GM23338 (cell line): ENCODE results near the gene PPP1R13L. TPM values are rescaled to one million over a fixed set of nuclear protein-coding genes. Genes with fewer than 3 reads are reported as not detected.

Experiments used
- ATAC-seq: fragments of 200-7000 bp; cut with Tn5 transposase; 3 replicates; pipeline ENCODE4 v1.9.1; 2020
- DNase-seq: peaks from one replicate; pipeline ENCODE4 v3.0.0-alpha.2; 2015; ENCODE audit warnings: low spot score
- H2AFZ ChIP-seq: fragments of 200-600 bp; sonication (generic); 2 replicates; pipeline ENCODE4 v1.8.0; 2016; ENCODE audit warnings: antibody characterized with exemption, mild to moderate bottlenecking, moderate library complexity
- H3F3A ChIP-seq: fragments of 200-600 bp; sonication (generic); replicated peaks from 2 replicates; pipeline ENCODE4 v1.8.0; 2017; ENCODE audit warnings: antibody characterized with exemption, mixed run types, low read depth
- H3K27ac ChIP-seq: fragments of 200-600 bp; sonication (generic); 2 replicates; pipeline ENCODE4 v1.6.1; 2016; ENCODE audit warnings: low read depth
- H3K27me3 ChIP-seq: fragments of 200-600 bp; sonication (generic); 2 replicates; pipeline ENCODE4 v1.8.0; 2016; ENCODE audit warnings: mild to moderate bottlenecking, mixed run types, moderate library complexity; ENCODE audit not compliant: insufficient read depth
- H3K36me3 ChIP-seq: fragments of 200-600 bp; sonication (generic); 2 replicates; pipeline ENCODE4 v1.8.0; 2016; ENCODE audit warnings: mild to moderate bottlenecking; ENCODE audit not compliant: insufficient read depth
- H3K4me1 ChIP-seq: fragments of 200-600 bp; sonication (generic); 2 replicates; pipeline ENCODE4 v1.8.0; 2016; ENCODE audit warnings: mild to moderate bottlenecking, moderate library complexity; ENCODE audit not compliant: insufficient read depth
- H3K4me2 ChIP-seq: fragments of 200-600 bp; sonication (generic); 2 replicates; pipeline ENCODE4 v1.7.1; 2017; ENCODE audit warnings: mixed run types
- H3K4me3 ChIP-seq: fragments of 200-600 bp; sonication (generic); 2 replicates; pipeline ENCODE4 v1.6.1; 2016; ENCODE audit warnings: mixed run types
- H3K79me2 ChIP-seq: fragments of 200-600 bp; sonication (generic); replicated peaks from 2 replicates; pipeline ENCODE4 v1.8.0; 2017; ENCODE audit warnings: mild to moderate bottlenecking; ENCODE audit not compliant: insufficient read depth
- H3K9me2 ChIP-seq: fragments of 200-600 bp; sonication (generic); 2 replicates; pipeline ENCODE4 v1.8.0; 2017; ENCODE audit not compliant: insufficient read depth
- H4K20me1 ChIP-seq: fragments of 200-600 bp; sonication (generic); replicated peaks from 2 replicates; pipeline ENCODE4 v1.8.0; 2017; ENCODE audit warnings: mild to moderate bottlenecking; ENCODE audit not compliant: insufficient read depth
- H3K27ac Mint-ChIP-seq: 2 replicates; pipeline ENCODE4 v1.8.0; 2020; ENCODE audit warnings: inconsistent platforms, mild to moderate bottlenecking, moderate library complexity, mixed read lengths
- H3K27me3 Mint-ChIP-seq: 3 replicates; pipeline ENCODE4 v1.8.0; 2022; ENCODE audit warnings: low read depth, mild to moderate bottlenecking, moderate library complexity, mixed read lengths, inconsistent platforms; ENCODE audit not compliant: insufficient read depth, poor library complexity
- H3K36me3 Mint-ChIP-seq: 3 replicates; pipeline ENCODE4 v1.8.0; 2021; ENCODE audit warnings: low read depth, mild to moderate bottlenecking, inconsistent platforms, moderate library complexity, mixed read lengths
- H3K4me1 Mint-ChIP-seq: 3 replicates; pipeline ENCODE4 v1.8.0; 2020; ENCODE audit warnings: mild to moderate bottlenecking, inconsistent platforms, mixed read lengths
- H3K4me3 Mint-ChIP-seq: 3 replicates; pipeline ENCODE4 v1.8.0; 2021; ENCODE audit warnings: moderate library complexity, mild to moderate bottlenecking, inconsistent platforms, mixed read lengths
- H3K9me3 Mint-ChIP-seq: 3 replicates; pipeline ENCODE4 v1.8.0; 2020; ENCODE audit warnings: moderate library complexity, mild to moderate bottlenecking, inconsistent platforms, mixed read lengths
- CREB1 ChIP-seq: fragments of 250-450 bp; sonication (Bioruptor Pico); IDR thresholded peaks from 2 replicates; pipeline ENCODE4 v1.5.0; 2020; ENCODE audit warnings: low read depth, mild to moderate bottlenecking, moderate library complexity
- EZH2 ChIP-seq: fragments of 200-600 bp; sonication (generic); IDR thresholded peaks from one replicate; pipeline ENCODE4 v1.8.0; 2017; ENCODE audit warnings: antibody characterized with exemption, mild to moderate bottlenecking, low read depth; ENCODE audit not compliant: unreplicated experiment
- EZH2phosphoT487 ChIP-seq: fragments of 200-600 bp; sonication (generic); IDR thresholded peaks from one replicate; pipeline ENCODE4 v1.8.1; 2018; ENCODE audit warnings: antibody characterized with exemption; ENCODE audit not compliant: unreplicated experiment
- JUNB ChIP-seq: IDR thresholded peaks from one replicate; pipeline ENCODE4 v1.6.1; 2016; ENCODE audit warnings: antibody characterized with exemption; ENCODE audit not compliant: unreplicated experiment
- NANOG ChIP-seq: IDR thresholded peaks from 2 replicates; pipeline ENCODE4 v1.6.1; 2016; ENCODE audit warnings: antibody characterized with exemption, borderline replicate concordance
- POLR2AphosphoS5 ChIP-seq: IDR thresholded peaks from 2 replicates; pipeline ENCODE4 v1.6.1; 2016; ENCODE audit warnings: antibody characterized with exemption, low read depth
- STAT1 ChIP-seq: IDR thresholded peaks from one replicate; pipeline ENCODE4 v1.6.1; 2016; ENCODE audit warnings: antibody characterized with exemption; ENCODE audit not compliant: unreplicated experiment
- ZNF114 ChIP-seq: fragments of 250-450 bp; sonication (Bioruptor Pico); IDR thresholded peaks from 2 replicates; pipeline ENCODE4 v1.5.0; 2020; ENCODE audit warnings: mild to moderate bottlenecking, moderate library complexity
- ZNF331 ChIP-seq: fragments of 250-450 bp; sonication (Bioruptor Pico); IDR thresholded peaks from 2 replicates; pipeline ENCODE4 v1.5.0; 2020; ENCODE audit warnings: low read depth, mild to moderate bottlenecking, moderate library complexity
- polyA plus RNA-seq: library from polyadenylated mRNA; unstranded; fragments of >200 nt; fragmentation: Nextera tagmentation; extraction: Ambion mirVana; gene quantifications from 2 replicates; pipeline ENCODE4 v1.2.1, GENCODE V29; 2016
- total RNA-seq: library from RNA; depleted of rRNA; stranded (reverse); fragments of >200 nt; shearing (Covaris generic); gene quantifications from 2 replicates; pipeline ENCODE4 v1.2.3, GENCODE V29; 2014
- TF ChIP-seq, protein P1 (sequence below), 2 experiments: fragments of 200-600 bp in 1 of 2; sonication (generic) in 1 of 2; conservative IDR thresholded peaks; 2 replicates each; pipeline versions ENCODE4 v1.5.1 to v1.6.1; 2016 to 2017; ENCODE audit warnings: antibody characterized with exemption in 2 of 2, low read depth in 2 of 2, mild to moderate bottlenecking in 2 of 2, moderate library complexity in 1 of 2
- TF ChIP-seq, protein P2 (sequence below): IDR thresholded peaks from 2 replicates; pipeline ENCODE4 v1.6.1; 2016; ENCODE audit warnings: antibody characterized with exemption

Gene PPP1R13L
- total and polyA plus RNA-seq, 2 experiments from 2014 or later = 9.6 to 15.5 TPM

DNA sequence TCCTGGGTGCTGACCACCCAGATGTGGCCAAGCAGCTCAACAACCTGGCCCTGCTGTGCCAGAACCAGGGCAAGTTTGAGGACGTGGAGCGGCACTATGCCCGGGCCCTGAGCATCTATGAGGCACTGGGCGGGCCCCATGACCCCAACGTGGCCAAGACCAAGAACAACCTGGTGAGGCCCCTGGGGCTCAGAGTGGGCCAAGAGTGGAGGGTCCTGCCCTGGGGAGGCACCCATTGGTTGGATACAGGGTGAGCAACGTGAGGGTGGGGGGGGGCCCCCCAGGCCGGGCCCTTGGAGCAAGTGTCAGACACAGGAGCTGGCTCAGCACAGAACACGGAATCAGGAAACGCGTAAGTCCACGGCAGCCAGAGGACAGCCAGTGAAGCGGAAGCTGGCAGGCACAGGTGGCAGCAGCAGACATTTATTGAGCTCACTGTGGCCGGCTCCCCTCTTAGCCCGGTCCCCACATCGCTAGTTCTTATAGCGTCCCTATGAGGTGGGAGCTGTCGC, 55.4 kb downstream of the PPP1R13L start (continued):
- TF ChIP-seq CREB1 (CRISPR knock-in tag) (no peak), NANOG (no peak), JUNB (no peak), ZNF114 (no peak), EZH2 (no peak), EZH2phosphoT487 (no peak), ZNF331 (no peak), STAT1 (no peak)
- TF ChIP-seq, protein P1, sequence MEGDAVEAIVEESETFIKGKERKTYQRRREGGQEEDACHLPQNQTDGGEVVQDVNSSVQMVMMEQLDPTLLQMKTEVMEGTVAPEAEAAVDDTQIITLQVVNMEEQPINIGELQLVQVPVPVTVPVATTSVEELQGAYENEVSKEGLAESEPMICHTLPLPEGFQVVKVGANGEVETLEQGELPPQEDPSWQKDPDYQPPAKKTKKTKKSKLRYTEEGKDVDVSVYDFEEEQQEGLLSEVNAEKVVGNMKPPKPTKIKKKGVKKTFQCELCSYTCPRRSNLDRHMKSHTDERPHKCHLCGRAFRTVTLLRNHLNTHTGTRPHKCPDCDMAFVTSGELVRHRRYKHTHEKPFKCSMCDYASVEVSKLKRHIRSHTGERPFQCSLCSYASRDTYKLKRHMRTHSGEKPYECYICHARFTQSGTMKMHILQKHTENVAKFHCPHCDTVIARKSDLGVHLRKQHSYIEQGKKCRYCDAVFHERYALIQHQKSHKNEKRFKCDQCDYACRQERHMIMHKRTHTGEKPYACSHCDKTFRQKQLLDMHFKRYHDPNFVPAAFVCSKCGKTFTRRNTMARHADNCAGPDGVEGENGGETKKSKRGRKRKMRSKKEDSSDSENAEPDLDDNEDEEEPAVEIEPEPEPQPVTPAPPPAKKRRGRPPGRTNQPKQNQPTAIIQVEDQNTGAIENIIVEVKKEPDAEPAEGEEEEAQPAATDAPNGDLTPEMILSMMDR (conservative IDR thresholded peaks at IDR 0.05; ENCODE audit: low read depth in 2 of 2) = no peak
- TF ChIP-seq, protein P2, sequence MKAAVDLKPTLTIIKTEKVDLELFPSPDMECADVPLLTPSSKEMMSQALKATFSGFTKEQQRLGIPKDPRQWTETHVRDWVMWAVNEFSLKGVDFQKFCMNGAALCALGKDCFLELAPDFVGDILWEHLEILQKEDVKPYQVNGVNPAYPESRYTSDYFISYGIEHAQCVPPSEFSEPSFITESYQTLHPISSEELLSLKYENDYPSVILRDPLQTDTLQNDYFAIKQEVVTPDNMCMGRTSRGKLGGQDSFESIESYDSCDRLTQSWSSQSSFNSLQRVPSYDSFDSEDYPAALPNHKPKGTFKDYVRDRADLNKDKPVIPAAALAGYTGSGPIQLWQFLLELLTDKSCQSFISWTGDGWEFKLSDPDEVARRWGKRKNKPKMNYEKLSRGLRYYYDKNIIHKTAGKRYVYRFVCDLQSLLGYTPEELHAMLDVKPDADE = no peak

DNA sequence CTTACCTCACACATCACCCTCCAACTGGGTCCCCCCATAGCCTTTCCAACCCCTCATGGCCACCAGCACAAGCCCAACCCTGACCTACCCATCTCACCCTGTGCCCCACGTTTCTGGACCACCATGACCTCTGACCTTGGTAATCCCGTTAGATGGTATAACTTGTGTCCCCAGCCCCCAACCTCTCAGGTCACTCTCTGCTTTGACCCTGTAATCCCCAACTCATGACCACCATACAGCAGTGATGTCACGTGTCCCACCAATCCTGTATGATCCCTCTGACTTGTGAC, 55.8 kb downstream of the PPP1R13L start:
- TF ChIP-seq POLR2AphosphoS5 = peak; percentile 51
- TF ChIP-seq EZH2 = no peak

More for the DNA sequence above, 55.8 kb downstream of the PPP1R13L start:
- Mint-ChIP-seq H3K4me1 (no peaks in the 10 kb centered on the region; the same call in 1 of the 3 replicates), H3K36me3 (peaks cover 34% of the 10 kb centered on the region), H3K9me3 (no peaks in the 10 kb centered on the region), H3K4me3 (no peak overlapping the region), H3K27ac (no peak overlapping the region), H3K27me3 (peaks cover 12% of the 10 kb centered on the region)
- Histone ChIP-seq H3K27ac (no peak overlapping the region), H3K4me2 (no peak overlapping the region), H3K9me2 (no peaks in the 10 kb centered on the region), H3K27me3 (no peaks in the 10 kb centered on the region), H3K36me3 (0 out of 2 replicates have a peak, but pooled peaks cover 8% of the 10 kb centered on the region), H3K4me3 (no peak overlapping the region), H3K79me2 (no peaks in the 10 kb centered on the region), H3F3A (no peaks in the 10 kb centered on the region), H3K4me1 (no peaks in the 10 kb centered on the region), H4K20me1 (no peaks in the 10 kb centered on the region; the same call in 1 of the 2 replicates), H2AFZ (no peak overlapping the region)
- ATAC-seq = no peak
- no peak for DNase-seq
